GM12878 (cell line): Measurements from ENCODE around the gene PRR16.

ENCODE experiments used
- POLR2A ChIP-seq: IDR thresholded peaks from 2 replicates; pipeline ENCODE4 v1.6.1; 2011; ENCODE audit warnings: low read depth, mild to moderate bottlenecking, low read length
- SIN3A ChIP-seq: IDR thresholded peaks from 2 replicates; pipeline ENCODE4 v1.6.1; 2012; ENCODE audit warnings: low read depth, low read length, improper control_type of control experiment
- TAF1 ChIP-seq: IDR thresholded peaks from 2 replicates; pipeline ENCODE4 v1.6.1; 2011; ENCODE audit warnings: mild to moderate bottlenecking, low read depth, low read length, borderline replicate concordance
- ZNF274 ChIP-seq: IDR thresholded peaks from one replicate; pipeline ENCODE4 v1.8.0; 2011; ENCODE audit not compliant: insufficient read length, insufficient read depth
- ZNF592 ChIP-seq: fragments of 450-650 bp; IDR thresholded peaks from 2 replicates; pipeline ENCODE4 v1.6.1; 2017; ENCODE audit warnings: mild to moderate bottlenecking, moderate library complexity
- TF ChIP-seq, protein P1 (sequence below), 3 experiments: IDR thresholded peaks in 2 of 3; conservative IDR thresholded peaks in 1 of 3; 2 replicates each; pipeline ENCODE4 v1.5.1; 2011; ENCODE audit warnings: low read depth in 3 of 3, low read length in 3 of 3, mild to moderate bottlenecking in 3 of 3, control low read depth in 2 of 3, moderate library complexity in 2 of 3, inconsistent platforms in 1 of 3, mixed read lengths in 1 of 3; ENCODE audit not compliant: control insufficient read depth in 2 of 3, insufficient read depth in 1 of 3; ENCODE audit errors: extremely low read depth in 1 of 3
- TF ChIP-seq, protein P2 (sequence below): IDR thresholded peaks from 2 replicates; pipeline ENCODE4 v1.6.1; 2012; ENCODE audit warnings: low read depth, low read length, improper control_type of control experiment

- TF ChIP-seq ZNF274 (no peak), POLR2A (no peak), SIN3A (no peak), TAF1 (no peak), ZNF592 (no peak)
- TF ChIP-seq, protein P1, sequence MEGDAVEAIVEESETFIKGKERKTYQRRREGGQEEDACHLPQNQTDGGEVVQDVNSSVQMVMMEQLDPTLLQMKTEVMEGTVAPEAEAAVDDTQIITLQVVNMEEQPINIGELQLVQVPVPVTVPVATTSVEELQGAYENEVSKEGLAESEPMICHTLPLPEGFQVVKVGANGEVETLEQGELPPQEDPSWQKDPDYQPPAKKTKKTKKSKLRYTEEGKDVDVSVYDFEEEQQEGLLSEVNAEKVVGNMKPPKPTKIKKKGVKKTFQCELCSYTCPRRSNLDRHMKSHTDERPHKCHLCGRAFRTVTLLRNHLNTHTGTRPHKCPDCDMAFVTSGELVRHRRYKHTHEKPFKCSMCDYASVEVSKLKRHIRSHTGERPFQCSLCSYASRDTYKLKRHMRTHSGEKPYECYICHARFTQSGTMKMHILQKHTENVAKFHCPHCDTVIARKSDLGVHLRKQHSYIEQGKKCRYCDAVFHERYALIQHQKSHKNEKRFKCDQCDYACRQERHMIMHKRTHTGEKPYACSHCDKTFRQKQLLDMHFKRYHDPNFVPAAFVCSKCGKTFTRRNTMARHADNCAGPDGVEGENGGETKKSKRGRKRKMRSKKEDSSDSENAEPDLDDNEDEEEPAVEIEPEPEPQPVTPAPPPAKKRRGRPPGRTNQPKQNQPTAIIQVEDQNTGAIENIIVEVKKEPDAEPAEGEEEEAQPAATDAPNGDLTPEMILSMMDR (IDR thresholded peaks at IDR 0.05 in 2 of 3, conservative IDR thresholded peaks at IDR 0.05 in 1 of 3; ENCODE audit: control insufficient read depth in 2 of 3, extremely low read depth in 1 of 3, insufficient read depth in 1 of 3, low read depth in 3 of 3, low read length in 3 of 3), result no peak
- TF ChIP-seq, protein P2, sequence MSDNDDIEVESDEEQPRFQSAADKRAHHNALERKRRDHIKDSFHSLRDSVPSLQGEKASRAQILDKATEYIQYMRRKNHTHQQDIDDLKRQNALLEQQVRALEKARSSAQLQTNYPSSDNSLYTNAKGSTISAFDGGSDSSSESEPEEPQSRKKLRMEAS, result no peak
These were observed 46.1 kb downstream of the PRR16 start for GRCh38 chr5:120510098-120510637.
